NCI-H1105 treated with DMSO at 0.1 percent for 48 hours (cell line): Measurements from ENCODE around the gene KCNA2.

Source experiments
- DNase-seq: peaks from one replicate; lab custom pipeline; 2025; lab: John Stamatoyannopoulos, UW

The KCNA2 gene

GRCh38 chr1:110566836-110567235 lies 39.3 kb downstream of the KCNA2 start:
- DNase-seq = no peak

- DNase-seq = no peak
These were observed 40.6 kb downstream of the KCNA2 start for GRCh38 chr1:110565565-110565964.

GRCh38 chr1:110563089-110563488 lies 43.1 kb downstream of the KCNA2 start:
- DNase-seq = no peak

DNA sequence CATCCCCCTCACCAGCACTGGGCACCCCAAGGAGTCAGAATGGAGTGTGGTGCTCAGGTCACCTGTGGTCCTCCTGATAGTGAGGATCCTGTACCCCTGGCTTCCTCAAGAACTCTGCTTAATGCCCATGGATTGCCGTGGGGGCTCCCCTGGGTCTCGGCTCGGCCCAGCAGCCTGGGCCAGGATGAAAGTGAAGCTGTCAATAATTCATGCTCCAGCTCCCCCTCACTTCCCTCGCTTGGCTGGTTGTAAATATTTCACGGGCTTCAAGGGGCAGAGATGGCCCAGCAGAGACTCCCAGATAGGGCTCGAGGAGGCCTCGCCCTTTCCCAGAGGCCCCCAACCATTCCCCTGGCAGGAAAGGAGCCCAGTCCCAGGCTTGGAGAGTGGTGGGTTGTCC lies 44.6 kb downstream of the KCNA2 start:
- DNase-seq = no peak

DNA sequence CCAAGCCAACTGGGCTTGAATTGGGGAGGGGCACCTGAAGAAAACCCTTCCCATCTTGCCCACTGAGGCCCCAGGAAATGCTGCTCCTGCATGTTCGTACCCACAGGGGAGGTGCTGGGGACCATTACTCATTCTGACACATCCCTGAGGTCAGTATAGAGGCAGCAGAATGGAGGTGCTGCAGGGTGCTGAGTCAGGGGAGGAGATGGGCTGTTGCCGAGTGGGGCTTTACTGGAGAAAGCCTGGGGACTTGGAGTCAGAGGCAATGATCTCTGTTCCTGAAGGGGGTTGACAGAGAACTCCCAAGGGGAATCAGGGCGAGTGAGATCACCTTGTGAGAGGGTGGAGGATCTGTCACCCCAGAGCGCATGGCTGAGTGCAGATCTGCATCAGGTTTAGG lies 47.0 kb downstream of the KCNA2 start:
- no peak for DNase-seq

GRCh38 chr1:110557481-110557880 lies 48.7 kb downstream of the KCNA2 start:
- DNase-seq = no peak

DNA sequence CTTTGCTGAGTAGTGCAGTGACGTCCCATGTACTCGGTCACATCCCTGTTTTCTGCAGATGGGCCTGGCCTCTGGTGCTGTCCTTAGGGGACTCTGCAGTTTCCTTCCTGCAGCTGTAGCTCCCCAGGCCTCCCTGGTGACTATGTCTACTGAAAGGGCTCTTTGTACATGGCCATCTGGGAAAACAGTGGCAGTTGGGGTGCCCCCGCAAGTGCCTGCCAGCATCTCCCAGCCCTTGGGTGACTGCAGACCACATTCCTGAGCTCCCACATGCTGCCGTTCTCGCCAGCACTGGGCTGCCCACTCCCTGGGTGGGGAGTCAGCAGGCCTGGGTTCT lies 49.7 kb downstream of the KCNA2 start:
- no peak for DNase-seq

DNA sequence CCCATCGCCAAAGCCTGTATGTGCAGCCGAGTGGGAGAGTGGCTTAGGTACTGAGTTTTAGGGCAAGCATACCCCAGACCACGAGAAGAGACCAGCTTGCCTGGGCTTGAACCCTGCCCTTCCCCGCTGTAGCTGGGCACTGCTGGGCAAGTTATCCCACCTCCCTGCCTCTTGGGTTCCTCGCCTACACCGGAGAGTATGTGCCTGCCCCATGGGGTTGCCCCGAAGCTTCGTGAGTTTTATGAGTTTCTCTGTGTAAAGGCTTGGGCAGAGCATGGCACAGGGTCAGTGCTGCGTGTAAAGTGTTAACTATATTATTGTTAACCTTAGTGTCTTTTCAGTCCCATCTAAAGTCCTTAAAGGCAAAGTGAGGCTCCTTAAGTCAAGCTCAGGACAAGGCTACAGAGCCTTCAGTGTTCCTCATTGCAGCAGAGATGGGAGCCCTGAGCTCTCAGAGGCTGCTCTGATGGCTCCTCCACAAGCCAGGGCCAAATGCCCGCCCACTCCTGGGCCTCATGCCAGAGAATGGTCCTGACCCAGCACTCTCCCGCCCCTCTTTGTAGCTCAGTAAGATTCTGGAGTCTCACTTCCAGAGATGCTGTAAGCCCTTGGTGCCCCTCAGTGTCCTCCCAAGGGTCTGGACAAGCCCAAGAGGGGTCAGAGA lies 50.2 kb downstream of the KCNA2 start:
- DNase-seq = peak; percentile 1

GRCh38 chr1:110554871-110555801 lies 51.0 kb downstream of the KCNA2 start:
- no peak for DNase-seq

- no peak for DNase-seq
These were observed 54.8 kb downstream of the KCNA2 start for GRCh38 chr1:110551278-110551809.

GRCh38 chr1:110549831-110550230 lies 56.3 kb downstream of the KCNA2 start:
- DNase-seq = no peak

- peak; percentile 26 for DNase-seq
These were observed 57.8 kb downstream of the KCNA2 start for GRCh38 chr1:110548381-110548780.

GRCh38 chr1:110547017-110547416 lies 59.1 kb downstream of the KCNA2 start:
- DNase-seq = no peak

GRCh38 chr1:110545492-110545891 lies 60.7 kb downstream of the KCNA2 start:
- DNase-seq = no peak

DNA sequence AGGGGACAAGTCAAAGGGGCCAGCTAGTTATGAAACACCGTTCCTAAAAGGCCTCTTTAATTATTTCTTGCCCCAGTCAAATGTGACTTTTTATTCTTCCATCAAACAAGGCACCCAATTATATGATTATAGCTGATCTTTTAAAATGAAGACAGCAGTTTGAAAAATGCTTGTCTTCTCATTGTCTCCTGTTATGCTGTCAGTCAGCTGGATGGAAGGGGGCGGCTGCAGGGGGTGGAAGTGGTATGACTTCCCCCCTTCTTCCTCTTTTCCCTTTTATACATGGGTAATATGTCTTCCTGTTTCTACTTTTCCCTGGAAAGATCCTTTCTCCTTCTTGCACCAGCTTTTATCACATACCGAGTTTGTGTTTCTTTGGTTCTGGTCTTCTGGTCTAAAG lies 61.4 kb downstream of the KCNA2 start:
- no peak for DNase-seq
